OCI-LY1 (cell line): ENCODE results near the gene PDAP1.

Experiments used
- EZH2 ChIP-seq: fragments of 200-600 bp; sonication (generic), shearing (Covaris generic); IDR thresholded peaks from 2 replicates; pipeline ENCODE4 v1.8.0; 2017; ENCODE audit warnings: borderline replicate concordance, mixed run types, mild to moderate bottlenecking, antibody characterized with exemption, low read length, moderate library complexity, mixed read lengths
- TF ChIP-seq, protein P1 (sequence below): fragments of 200-600 bp; sonication (generic), shearing (Covaris generic); IDR thresholded peaks from 2 replicates; pipeline ENCODE4 v1.5.1; 2017; ENCODE audit warnings: mild to moderate bottlenecking, antibody characterized with exemption, low read length, moderate library complexity, mixed read lengths

DNA sequence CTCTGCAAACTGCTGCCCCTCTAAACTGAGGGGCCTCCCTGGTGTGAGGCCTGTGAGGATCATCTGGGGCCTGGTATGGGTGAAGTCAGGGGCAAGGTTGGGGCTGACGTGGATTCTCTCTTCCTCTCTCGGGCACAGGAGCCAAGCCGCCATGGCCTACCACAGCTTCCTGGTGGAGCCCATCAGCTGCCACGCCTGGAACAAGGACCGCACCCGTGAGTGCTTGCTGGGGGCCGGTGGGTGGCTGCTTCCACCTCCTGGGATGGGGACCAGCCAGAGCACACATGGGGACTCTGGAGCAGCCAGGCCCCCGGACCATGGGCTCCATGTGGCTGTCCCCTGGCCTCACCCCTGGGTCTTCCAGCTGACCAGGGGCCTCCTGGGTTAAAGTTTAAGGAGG lies 22.8 kb downstream of the PDAP1 start:
- no peak for TF ChIP-seq EZH2
- TF ChIP-seq, protein P1, sequence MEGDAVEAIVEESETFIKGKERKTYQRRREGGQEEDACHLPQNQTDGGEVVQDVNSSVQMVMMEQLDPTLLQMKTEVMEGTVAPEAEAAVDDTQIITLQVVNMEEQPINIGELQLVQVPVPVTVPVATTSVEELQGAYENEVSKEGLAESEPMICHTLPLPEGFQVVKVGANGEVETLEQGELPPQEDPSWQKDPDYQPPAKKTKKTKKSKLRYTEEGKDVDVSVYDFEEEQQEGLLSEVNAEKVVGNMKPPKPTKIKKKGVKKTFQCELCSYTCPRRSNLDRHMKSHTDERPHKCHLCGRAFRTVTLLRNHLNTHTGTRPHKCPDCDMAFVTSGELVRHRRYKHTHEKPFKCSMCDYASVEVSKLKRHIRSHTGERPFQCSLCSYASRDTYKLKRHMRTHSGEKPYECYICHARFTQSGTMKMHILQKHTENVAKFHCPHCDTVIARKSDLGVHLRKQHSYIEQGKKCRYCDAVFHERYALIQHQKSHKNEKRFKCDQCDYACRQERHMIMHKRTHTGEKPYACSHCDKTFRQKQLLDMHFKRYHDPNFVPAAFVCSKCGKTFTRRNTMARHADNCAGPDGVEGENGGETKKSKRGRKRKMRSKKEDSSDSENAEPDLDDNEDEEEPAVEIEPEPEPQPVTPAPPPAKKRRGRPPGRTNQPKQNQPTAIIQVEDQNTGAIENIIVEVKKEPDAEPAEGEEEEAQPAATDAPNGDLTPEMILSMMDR: no peak
